ENCODE measurements around the gene GRIA1. TPM values are rescaled to one million over a fixed set of nuclear protein-coding genes. Genes with fewer than 3 reads are reported as not detected.

GRIA1 gene
- total RNA-seq = not detected
- long read RNA-seq = 0 reads

GRCh38 chr5:153490118-153491037, at the start of gene GRIA1:
TSS of gene GRIA1 (plus strand) at chr5:153490670.
- ATAC-seq (no peak), DNase-seq (ENCODE audit: missing footprints) (no peak)
- intact Hi-C loops (cut with DNase I) = no loop called here

- intact Hi-C loops (cut with DNase I) = no loop called here
- ATAC-seq (no peak), DNase-seq (ENCODE audit: missing footprints) (no peak)
Measured at GRCh38 chr5:153445875-153446579, 44.4 kb upstream of the GRIA1 start.

- intact Hi-C loops (cut with DNase I) = no loop called here
- ATAC-seq (no peak), DNase-seq (ENCODE audit: missing footprints) (no peak)
Measured at GRCh38 chr5:153447534-153447933, 42.9 kb upstream of the GRIA1 start.

- intact Hi-C loops (cut with DNase I) = no loop called here
- ATAC-seq = no peak
- DNase-seq (ENCODE audit: missing footprints) = no peak
Measured at GRCh38 chr5:153456354-153456753, 34.1 kb upstream of the GRIA1 start.

- DNase-seq (ENCODE audit: missing footprints) (no peak), ATAC-seq (no peak)
- intact Hi-C loops (cut with DNase I) = no loop called here
Measured at GRCh38 chr5:153456993-153457392, 33.5 kb upstream of the GRIA1 start.

- DNase-seq (ENCODE audit: missing footprints) = no peak
- intact Hi-C loops (cut with DNase I) = no loop called here
- ATAC-seq = no peak
Measured at GRCh38 chr5:153458268-153458667, 32.2 kb upstream of the GRIA1 start.

- intact Hi-C loops (cut with DNase I) = no loop called here
- no peak for ATAC-seq
Measured at GRCh38 chr5:153459051-153459743, 31.3 kb upstream of the GRIA1 start.

GRCh38 chr5:153460421-153460820, 30.0 kb upstream of the GRIA1 start:
- intact Hi-C loops (cut with DNase I) = no loop called here
- ATAC-seq (no peak), DNase-seq (ENCODE audit: missing footprints) (no peak)

More at GRCh38 chr5:153459051-153459743, 31.3 kb upstream of the GRIA1 start:
- no peak for DNase-seq (ENCODE audit: missing footprints)

GRCh38 chr5:153461341-153461740, 29.1 kb upstream of the GRIA1 start:
- no peak for ATAC-seq
- intact Hi-C loops (cut with DNase I) = no loop called here
- DNase-seq (ENCODE audit: missing footprints) = no peak

GRCh38 chr5:153463806-153464205, 26.7 kb upstream of the GRIA1 start:
- intact Hi-C loops (cut with DNase I) = no loop called here
- DNase-seq (ENCODE audit: missing footprints) (no peak), ATAC-seq (no peak)

- ATAC-seq (no peak), DNase-seq (ENCODE audit: missing footprints) (no peak)
- intact Hi-C loops (cut with DNase I) = no loop called here
Measured at GRCh38 chr5:153467546-153467945, 22.9 kb upstream of the GRIA1 start.

GRCh38 chr5:153469423-153469822, 21.0 kb upstream of the GRIA1 start:
- intact Hi-C loops (cut with DNase I) = no loop called here
- no peak for DNase-seq (ENCODE audit: missing footprints)
- no peak for ATAC-seq

GRCh38 chr5:153470736-153471135, 19.7 kb upstream of the GRIA1 start:
- DNase-seq (ENCODE audit: missing footprints) (no peak), ATAC-seq (no peak)
- intact Hi-C loops (cut with DNase I) = no loop called here

GRCh38 chr5:153476767-153477166, 13.7 kb upstream of the GRIA1 start:
- intact Hi-C loops (cut with DNase I) = no loop called here
- no peak for ATAC-seq
- DNase-seq (ENCODE audit: missing footprints) = no peak

- ATAC-seq (no peak), DNase-seq (ENCODE audit: missing footprints) (no peak)
- intact Hi-C loops (cut with DNase I) = no loop called here
Measured at GRCh38 chr5:153480401-153480800, 10.1 kb upstream of the GRIA1 start.

GRCh38 chr5:153483482-153483881, 7.0 kb upstream of the GRIA1 start:
- ATAC-seq (no peak), DNase-seq (ENCODE audit: missing footprints) (no peak)
- intact Hi-C loops (cut with DNase I) = no loop called here

- no peak for ATAC-seq
- intact Hi-C loops (cut with DNase I) = no loop called here
- no peak for DNase-seq (ENCODE audit: missing footprints)
Measured at GRCh38 chr5:153485641-153486040, 4.8 kb upstream of the GRIA1 start.

GRCh38 chr5:153486771-153487170, 3.7 kb upstream of the GRIA1 start:
- DNase-seq (ENCODE audit: missing footprints) (no peak), ATAC-seq (no peak)
- intact Hi-C loops (cut with DNase I) = no loop called here

GRCh38 chr5:153489611-153490010, 859 bp upstream of the GRIA1 start:
- intact Hi-C loops (cut with DNase I) = no loop called here
- DNase-seq (ENCODE audit: missing footprints) (no peak), ATAC-seq (no peak)
